Osteoblast (primary cell): ENCODE data around the gene RPS27. TPM values are rescaled to one million over a fixed set of nuclear protein-coding genes. Genes with fewer than 3 reads are reported as not detected.

Source experiments
- DNase-seq: peaks from one replicate; pipeline ENCODE4 v3.0.0; 2011; ENCODE audit warnings: low spot score, mixed read lengths; ENCODE audit not compliant: insufficient read length; ENCODE audit errors: missing footprints
- H2AFZ ChIP-seq: 2 replicates; pipeline ENCODE4 v1.6.0; 2011; ENCODE audit warnings: mild to moderate bottlenecking, low read length
- H3K27ac ChIP-seq: 2 replicates; pipeline ENCODE4 v1.5.1; 2011; ENCODE audit warnings: mild to moderate bottlenecking, low read depth, low read length, moderate library complexity
- H3K27me3 ChIP-seq: 2 replicates; pipeline ENCODE4 v1.6.0; 2012; ENCODE audit warnings: mild to moderate bottlenecking, control low read depth, inconsistent platforms, low read length, moderate library complexity; ENCODE audit not compliant: insufficient read depth
- H3K36me3 ChIP-seq: 2 replicates; pipeline ENCODE4 v1.5.1; 2011; ENCODE audit warnings: mild to moderate bottlenecking, low read length, control low read depth, moderate library complexity; ENCODE audit not compliant: insufficient read depth
- H3K4me1 ChIP-seq: 2 replicates; pipeline ENCODE4 v1.5.1; 2011; ENCODE audit warnings: mild to moderate bottlenecking, low read length, control low read depth, moderate library complexity; ENCODE audit not compliant: insufficient read depth
- H3K4me2 ChIP-seq: 2 replicates; pipeline ENCODE4 v1.6.0; 2011; ENCODE audit warnings: mild to moderate bottlenecking, low read length; ENCODE audit not compliant: insufficient read depth
- H3K4me3 ChIP-seq: fragments of 200-600 bp; sonication (generic); 3 replicates; pipeline ENCODE4 v1.5.1; 2012; ENCODE audit warnings: mild to moderate bottlenecking, low read length, inconsistent platforms; ENCODE audit not compliant: insufficient read depth
- H3K79me2 ChIP-seq: 2 replicates; pipeline ENCODE4 v1.6.0; 2012; ENCODE audit warnings: mild to moderate bottlenecking, low read length, control low read depth, inconsistent platforms; ENCODE audit not compliant: insufficient read depth
- H3K9me3 ChIP-seq: 2 replicates; pipeline ENCODE4 v1.5.1; 2011; ENCODE audit warnings: low read depth, low read length, control low read depth
- H4K20me1 ChIP-seq: 2 replicates; pipeline ENCODE4 v1.6.0; 2012; ENCODE audit warnings: mild to moderate bottlenecking, low read length, control low read depth; ENCODE audit not compliant: insufficient read depth
- total RNA-seq: library from RNA; depleted of rRNA; stranded (reverse); fragments of >200 nt; gene quantifications from 2 replicates; pipeline ENCODE4 v1.2.3, GENCODE V29; 2012
- TF ChIP-seq, protein P1 (sequence below): IDR thresholded peaks from 2 replicates; pipeline ENCODE4 v1.5.1; 2011; ENCODE audit warnings: mild to moderate bottlenecking, low read depth, low read length, moderate library complexity; ENCODE audit errors: extremely low read depth

The RPS27 gene
- total RNA-seq, 1 donor: 1,441 TPM

DNA sequence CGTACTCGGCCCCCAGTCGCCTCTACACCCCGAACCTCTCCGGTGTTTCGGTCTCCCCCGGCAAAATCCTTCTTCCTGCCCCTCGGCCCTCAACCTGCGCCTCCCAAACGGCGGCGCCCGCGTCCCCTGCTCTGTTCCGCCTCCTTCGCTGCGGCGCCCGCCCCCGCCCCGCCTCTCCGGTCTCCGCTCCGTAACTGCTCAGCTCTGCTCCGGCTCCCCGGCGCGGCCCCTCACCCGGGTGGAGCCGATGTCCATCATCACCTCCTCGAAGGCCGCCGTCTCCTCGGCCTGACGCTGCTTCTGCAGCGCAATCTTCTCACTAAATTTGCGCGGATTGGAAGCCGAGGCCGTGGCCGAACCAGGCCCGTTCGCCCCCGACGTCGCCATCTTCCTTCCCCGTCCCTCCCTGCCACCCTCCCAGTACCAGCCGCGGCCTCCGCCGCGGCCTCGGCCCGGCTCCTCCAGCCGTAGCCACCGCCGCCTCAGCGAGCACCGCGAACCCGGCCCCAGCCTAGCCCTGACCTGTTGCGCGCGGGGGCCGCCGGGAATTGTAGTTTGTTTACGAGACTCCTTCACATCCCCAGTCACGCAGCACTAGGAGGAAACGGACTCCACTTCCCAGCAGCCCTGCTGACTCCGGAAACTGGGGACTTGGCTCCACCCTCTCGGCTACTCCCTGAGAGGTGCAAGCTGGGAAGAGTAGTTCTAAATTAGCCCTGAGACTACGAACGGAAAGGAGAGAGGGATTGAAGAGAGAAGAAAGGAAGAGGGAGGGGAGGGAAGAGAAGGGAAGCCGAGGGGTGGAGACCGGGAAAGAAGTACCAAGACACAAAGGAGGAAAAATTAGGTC lies 32.2 kb upstream of the RPS27 start, which contains the start of gene CRTC2:
CRTC2 (minus strand) TSS at position 502 of the 850 bp plus-strand sequence; CDS start at position 387, 115 bp downstream.
- peak within 1 kb of the TSS; percentile 88 for H3K4me2 ChIP-seq
- peak within 1 kb of the TSS; percentile 63 for H3K27ac ChIP-seq
- peaks cover 30% of the 10 kb centered on the region for H3K4me1 ChIP-seq
- H3K79me2 ChIP-seq: peaks cover 65% of the 10 kb centered on the region
- TF ChIP-seq, protein P1, sequence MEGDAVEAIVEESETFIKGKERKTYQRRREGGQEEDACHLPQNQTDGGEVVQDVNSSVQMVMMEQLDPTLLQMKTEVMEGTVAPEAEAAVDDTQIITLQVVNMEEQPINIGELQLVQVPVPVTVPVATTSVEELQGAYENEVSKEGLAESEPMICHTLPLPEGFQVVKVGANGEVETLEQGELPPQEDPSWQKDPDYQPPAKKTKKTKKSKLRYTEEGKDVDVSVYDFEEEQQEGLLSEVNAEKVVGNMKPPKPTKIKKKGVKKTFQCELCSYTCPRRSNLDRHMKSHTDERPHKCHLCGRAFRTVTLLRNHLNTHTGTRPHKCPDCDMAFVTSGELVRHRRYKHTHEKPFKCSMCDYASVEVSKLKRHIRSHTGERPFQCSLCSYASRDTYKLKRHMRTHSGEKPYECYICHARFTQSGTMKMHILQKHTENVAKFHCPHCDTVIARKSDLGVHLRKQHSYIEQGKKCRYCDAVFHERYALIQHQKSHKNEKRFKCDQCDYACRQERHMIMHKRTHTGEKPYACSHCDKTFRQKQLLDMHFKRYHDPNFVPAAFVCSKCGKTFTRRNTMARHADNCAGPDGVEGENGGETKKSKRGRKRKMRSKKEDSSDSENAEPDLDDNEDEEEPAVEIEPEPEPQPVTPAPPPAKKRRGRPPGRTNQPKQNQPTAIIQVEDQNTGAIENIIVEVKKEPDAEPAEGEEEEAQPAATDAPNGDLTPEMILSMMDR: no peak
- H2AFZ ChIP-seq: peak within 1 kb of the TSS; percentile 88
- H3K36me3 ChIP-seq: peaks cover 23% of the 10 kb centered on the region
- H4K20me1 ChIP-seq: peaks cover 39% of the 10 kb centered on the region
- peak within 1 kb of the TSS; percentile 96 for H3K4me3 ChIP-seq
- peak; percentile 99 for DNase-seq
- H3K9me3 ChIP-seq: no peaks in the 10 kb centered on the region
- H3K27me3 ChIP-seq: no peaks in the 10 kb centered on the region

DNA sequence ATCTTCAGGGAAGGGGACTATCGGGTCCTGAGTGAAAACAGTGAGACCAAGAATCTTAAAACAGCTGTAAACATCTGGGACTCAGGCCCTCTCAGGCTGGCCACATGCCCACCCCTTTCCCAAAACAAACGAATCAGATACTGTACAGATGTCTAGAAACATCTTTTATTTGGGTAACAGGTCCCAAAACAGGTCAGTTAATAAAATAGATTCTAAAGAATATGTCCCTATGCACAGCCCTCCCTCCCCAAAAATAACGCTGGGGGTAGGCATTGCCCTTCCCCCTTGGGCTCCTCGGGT lies 31.7 kb upstream of the RPS27 start:
- Histone ChIP-seq H3K79me2 (peaks cover 62% of the 10 kb centered on the region), H3K27me3 (no peaks in the 10 kb centered on the region), H2AFZ (peak overlapping the region; percentile 69), H3K36me3 (peaks cover 19% of the 10 kb centered on the region), H3K4me3 (peak overlapping the region; percentile 96), H3K4me1 (peaks cover 33% of the 10 kb centered on the region), H3K27ac (no peak overlapping the region), H4K20me1 (peaks cover 34% of the 10 kb centered on the region), H3K4me2 (peak overlapping the region; percentile 88), H3K9me3 (no peaks in the 10 kb centered on the region)
- TF ChIP-seq, protein P1: no peak
- DNase-seq: peak; percentile 51

DNA sequence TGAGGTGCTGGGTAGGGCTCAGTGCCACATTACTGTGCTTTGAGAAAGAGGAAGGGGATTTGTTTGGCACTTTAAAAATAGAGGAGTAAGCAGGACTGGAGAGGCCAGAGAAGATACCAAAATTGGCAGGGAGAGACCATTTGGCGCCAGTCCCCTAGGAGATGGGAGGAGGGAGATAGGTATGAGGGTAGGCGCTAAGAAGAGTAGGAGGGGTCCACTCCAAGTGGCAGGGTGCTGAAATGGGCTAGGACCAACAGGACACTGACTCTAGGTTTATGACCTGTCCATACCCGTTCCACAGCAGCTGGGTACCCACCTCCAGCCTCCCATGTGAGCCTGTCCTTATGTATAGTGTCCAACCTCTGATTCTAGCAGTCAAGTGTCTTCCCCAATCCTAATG lies 31.1 kb upstream of the RPS27 start:
- H4K20me1 ChIP-seq: peaks cover 31% of the 10 kb centered on the region
- no peak overlapping the region for H3K27ac ChIP-seq
- no peak overlapping the region for H3K4me2 ChIP-seq
- no peaks in the 10 kb centered on the region for H3K27me3 ChIP-seq
- H2AFZ ChIP-seq: no peak overlapping the region
- no peaks in the 10 kb centered on the region for H3K9me3 ChIP-seq
- H3K36me3 ChIP-seq: peaks cover 17% of the 10 kb centered on the region
- TF ChIP-seq, protein P1: no peak
- peaks cover 37% of the 10 kb centered on the region for H3K4me1 ChIP-seq
- H3K79me2 ChIP-seq: peaks cover 58% of the 10 kb centered on the region
- no peak overlapping the region for H3K4me3 ChIP-seq
- peak; percentile 31 for DNase-seq

DNA sequence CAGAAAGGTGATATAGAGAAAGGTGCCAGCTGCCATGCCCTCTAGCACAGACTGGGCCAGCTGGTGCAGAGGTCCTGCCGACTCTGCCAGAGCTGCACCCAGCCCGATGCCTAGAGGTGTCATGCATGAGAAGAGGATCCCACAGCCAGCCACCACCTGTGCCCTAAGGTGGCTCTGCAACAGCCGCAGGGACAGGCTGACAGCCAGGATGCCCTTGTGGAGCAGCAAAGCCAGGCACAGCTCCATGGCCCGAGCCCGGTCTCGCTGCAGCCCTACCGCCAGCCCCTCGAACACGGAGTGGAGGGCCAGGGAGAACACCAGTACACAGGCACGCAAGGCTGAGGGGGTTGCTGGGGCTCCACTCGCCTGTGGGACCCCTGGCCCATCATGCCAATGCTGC lies 30.4 kb upstream of the RPS27 start:
- H3K4me3 ChIP-seq: no peak overlapping the region
- H4K20me1 ChIP-seq: peaks cover 25% of the 10 kb centered on the region
- H3K79me2 ChIP-seq: peaks cover 50% of the 10 kb centered on the region
- H3K27me3 ChIP-seq: no peaks in the 10 kb centered on the region
- no peak overlapping the region for H3K27ac ChIP-seq
- no peak overlapping the region for H3K4me2 ChIP-seq
- peaks cover 37% of the 10 kb centered on the region for H3K4me1 ChIP-seq
- peaks cover 14% of the 10 kb centered on the region for H3K36me3 ChIP-seq
- H2AFZ ChIP-seq: no peak overlapping the region
- no peaks in the 10 kb centered on the region for H3K9me3 ChIP-seq
- DNase-seq: no peak
- TF ChIP-seq, protein P1: no peak
